Astrocyte of the cerebellum (primary cell): Measurements from ENCODE around the gene PCDH7.

ENCODE experiments used
- DNase-seq: peaks from one replicate; pipeline ENCODE4 v3.0.0-alpha.2; 2011; ENCODE audit warnings: low read depth
- H3K4me3 ChIP-seq: 2 replicates; pipeline ENCODE4 v1.5.1; 2011; ENCODE audit warnings: mild to moderate bottlenecking, low read depth, low read length, moderate library complexity
- CTCF ChIP-seq: IDR thresholded peaks from 2 replicates; pipeline ENCODE4 v1.5.1; 2012; ENCODE audit warnings: low read length, low read depth, moderate library complexity, mild to moderate bottlenecking; ENCODE audit errors: missing control alignments
- in situ Hi-C: cut with HindIII; loops from 2 replicates; pipeline ENCODE4 v1.10.0; 2017; ENCODE audit warnings: low sequenced_read_pairs

The PCDH7 gene

GRCh38 chr4:30726090-30726675 is 6.0 kb downstream of the PCDH7 start:
- H3K4me3 ChIP-seq = no peak overlapping the region
- in situ Hi-C loops = no loop called here
- no peak for TF ChIP-seq CTCF
- no peak for DNase-seq

- DNase-seq = no peak
- in situ Hi-C loops = no loop called here
- TF ChIP-seq CTCF = no peak
- no peak overlapping the region for H3K4me3 ChIP-seq
These were observed 7.2 kb downstream of the PCDH7 start for GRCh38 chr4:30727409-30727808.

- H3K4me3 ChIP-seq = no peak overlapping the region
- in situ Hi-C loops = no loop called here
- DNase-seq = no peak
- no peak for TF ChIP-seq CTCF
These were observed 8.1 kb downstream of the PCDH7 start for GRCh38 chr4:30728311-30728710.

GRCh38 chr4:30743897-30744296 is 23.7 kb downstream of the PCDH7 start:
- no peak for TF ChIP-seq CTCF
- in situ Hi-C loops = no loop called here
- no peak for DNase-seq
- no peak overlapping the region for H3K4me3 ChIP-seq

GRCh38 chr4:30744386-30744785 is 24.2 kb downstream of the PCDH7 start:
- no peak for DNase-seq
- in situ Hi-C loops = no loop called here
- no peak for TF ChIP-seq CTCF
- no peak overlapping the region for H3K4me3 ChIP-seq

GRCh38 chr4:30744957-30745640 is 24.9 kb downstream of the PCDH7 start:
- in situ Hi-C loops = no loop called here
- H3K4me3 ChIP-seq = no peak overlapping the region
- TF ChIP-seq CTCF = no peak
- DNase-seq = no peak

GRCh38 chr4:30746735-30747134 is 26.6 kb downstream of the PCDH7 start:
- DNase-seq = no peak
- no peak overlapping the region for H3K4me3 ChIP-seq
- in situ Hi-C loops = no loop called here
- no peak for TF ChIP-seq CTCF
